ENCODE measurements around the gene NOC4L.
A peak's percentile ranks its signal among the peaks of the same experiment; 100 is the strongest.
"Not testable (repeated sequence)": the region's sequence is repeated elsewhere in the genome, so short reads cannot be mapped to it uniquely, and the experiment has no call there.

NOC4L gene

GRCh38 chr12:132144115-132144809, at the start of gene NOC4L, which contains the start of gene DDX51:
TSS of gene NOC4L (plus strand) at chr12:132144457. CDS start at chr12:132144489, 32 bp downstream.
TSS of gene DDX51 (minus strand) at chr12:132144319. CDS start at chr12:132144296, 23 bp downstream.
- peak; percentile 93 for DNase-seq (ENCODE audit: low read depth)

- no peak for DNase-seq (ENCODE audit: low read depth)
These were observed 48.5 kb upstream of the NOC4L start for GRCh38 chr12:132095520-132096409.

- DNase-seq (ENCODE audit: low read depth): no peak
These were observed 44.5 kb upstream of the NOC4L start for GRCh38 chr12:132099739-132100138.

GRCh38 chr12:132100306-132101065, 43.8 kb upstream of the NOC4L start:
- no peak for DNase-seq (ENCODE audit: low read depth)

- DNase-seq (ENCODE audit: low read depth): no peak
These were observed 42.0 kb upstream of the NOC4L start for GRCh38 chr12:132102297-132102696.

GRCh38 chr12:132103072-132103471, 41.2 kb upstream of the NOC4L start:
- not testable (repeated sequence) for DNase-seq (ENCODE audit: low read depth)

GRCh38 chr12:132103542-132104308, 40.5 kb upstream of the NOC4L start:
- no peak for DNase-seq (ENCODE audit: low read depth)

- DNase-seq (ENCODE audit: low read depth): no peak
These were observed 38.8 kb upstream of the NOC4L start for GRCh38 chr12:132105467-132105866.

- DNase-seq (ENCODE audit: low read depth): no peak
These were observed 37.3 kb upstream of the NOC4L start for GRCh38 chr12:132106921-132107320.

GRCh38 chr12:132108211-132108832, 35.9 kb upstream of the NOC4L start:
- no peak for DNase-seq (ENCODE audit: low read depth)

- no peak for DNase-seq (ENCODE audit: low read depth)
These were observed 34.5 kb upstream of the NOC4L start for GRCh38 chr12:132109741-132110140.

- DNase-seq (ENCODE audit: low read depth): no peak
These were observed 33.6 kb upstream of the NOC4L start for GRCh38 chr12:132110677-132111076.

- no peak for DNase-seq (ENCODE audit: low read depth)
These were observed 32.5 kb upstream of the NOC4L start for GRCh38 chr12:132111654-132112304.

- DNase-seq (ENCODE audit: low read depth): no peak
These were observed 29.6 kb upstream of the NOC4L start for GRCh38 chr12:132114667-132115066.

- no peak for DNase-seq (ENCODE audit: low read depth)
These were observed 28.8 kb upstream of the NOC4L start for GRCh38 chr12:132115500-132115899.

GRCh38 chr12:132116709-132117557, 27.3 kb upstream of the NOC4L start:
- DNase-seq (ENCODE audit: low read depth): no peak

- DNase-seq (ENCODE audit: low read depth): no peak
These were observed 26.7 kb upstream of the NOC4L start for GRCh38 chr12:132117558-132117875.

GRCh38 chr12:132118876-132119275, 25.4 kb upstream of the NOC4L start:
- no peak for DNase-seq (ENCODE audit: low read depth)

GRCh38 chr12:132121283-132121682, 23.0 kb upstream of the NOC4L start:
- DNase-seq (ENCODE audit: low read depth): no peak

Measured in stimulated activated CD8-positive, alpha-beta memory T cell treated with anti-CD3 and anti-CD28 coated beads, Interleukin-12 subunit alpha, Interleukin-12 subunit beta, amount 100 ng/mL, for 1 hour (primary cell).